Vagina (tissue), 2 donors: ENCODE results near the gene CREBBP.

Experiments used
- CTCF ChIP-seq, 3 experiments: fragments of 450-650 bp in 2 of 3; fragments of 200-600 bp in 1 of 3; sonication (generic) in 1 of 3; IDR thresholded peaks; one replicate each; pipeline ENCODE4 v1.5.1; 2017 to 2019; ENCODE audit warnings: antibody characterized with exemption in 3 of 3, mild to moderate bottlenecking in 2 of 3, moderate library complexity in 2 of 3
- POLR2A ChIP-seq, 2 donors: fragments of 450-650 bp; IDR thresholded peaks; one replicate each; pipeline ENCODE4 v1.6.1; 2017; ENCODE audit warnings: antibody characterized with exemption in 2 of 2, mild to moderate bottlenecking in 2 of 2, moderate library complexity in 2 of 2
- POLR2AphosphoS5 ChIP-seq, 2 donors: sonication (generic); formaldehyde crosslinking; IDR thresholded peaks; one replicate each; pipeline ENCODE4 v1.9.0; 2017; ENCODE audit warnings: antibody characterized with exemption in 2 of 2, mild to moderate bottlenecking in 2 of 2, low read depth in 1 of 2; ENCODE audit not compliant: insufficient read depth in 1 of 2

- no peak for TF ChIP-seq CTCF (IDR thresholded peaks at IDR 0.05)
- TF ChIP-seq POLR2A (IDR thresholded peaks at IDR 0.05): no peak
- TF ChIP-seq POLR2AphosphoS5 (IDR thresholded peaks at IDR 0.05; ENCODE audit: insufficient read depth in 1 of 2, low read depth in 1 of 2): peak in 1 of 2 donors; percentile 31
Observed at GRCh38 chr16:3819746-3820724, 60.5 kb downstream of the CREBBP start.
